IMR-90 (cell line): ENCODE data around the gene GRAP.
"Not testable (repeated sequence)": the region's sequence is repeated elsewhere in the genome, so short reads cannot be mapped to it uniquely, and the experiment has no call there.

Source experiments
- MAZ ChIP-seq: IDR thresholded peaks from 2 replicates; pipeline ENCODE4 v1.6.1; 2012; ENCODE audit warnings: low read depth, mild to moderate bottlenecking, low read length, improper control_type of control experiment, moderate library complexity, borderline replicate concordance
- POLR2A ChIP-seq: IDR thresholded peaks from 2 replicates; pipeline ENCODE4 v1.6.1; 2012; ENCODE audit warnings: mild to moderate bottlenecking, low read depth, low read length
- RAD21 ChIP-seq: IDR thresholded peaks from 2 replicates; pipeline ENCODE4 v1.6.1; 2012; ENCODE audit warnings: low read length, improper control_type of control experiment
- SMC3 ChIP-seq: fragments of 150-350 bp; IDR thresholded peaks from 2 replicates; pipeline ENCODE4 v1.6.1; 2016; ENCODE audit warnings: low read depth, mild to moderate bottlenecking, antibody characterized with exemption, low read length, moderate library complexity
- USF2 ChIP-seq: fragments of 150-350 bp; IDR thresholded peaks from 2 replicates; pipeline ENCODE4 v1.6.1; 2017; ENCODE audit warnings: mild to moderate bottlenecking, antibody characterized with exemption, low read length, low read depth

- TF ChIP-seq SMC3, POLR2A, USF2, MAZ, RAD21: not testable (repeated sequence)
These were observed 42.3 kb upstream of the GRAP start for GRCh38 chr17:19088804-19089685.
